Hippocampal formation (tissue), 2 donors: ENCODE measurements around the gene NTNG1.

Source experiments
- DNase-seq, 2 donors: peaks; one replicate each; lab custom pipeline; 2025; lab: John Stamatoyannopoulos, UW

Gene NTNG1

GRCh38 chr1:107262467-107263286 is 121.8 kb downstream of the NTNG1 start:
- no peak for DNase-seq

- no peak for DNase-seq
Measured at GRCh38 chr1:107263291-107263915, 122.6 kb downstream of the NTNG1 start.

GRCh38 chr1:107264007-107264406 is 123.2 kb downstream of the NTNG1 start:
- no peak for DNase-seq

GRCh38 chr1:107264561-107264960 is 123.7 kb downstream of the NTNG1 start:
- DNase-seq, result no peak

GRCh38 chr1:107267489-107267888 is 126.7 kb downstream of the NTNG1 start:
- no peak for DNase-seq

- no peak for DNase-seq
Measured at GRCh38 chr1:107272321-107272720, 131.5 kb downstream of the NTNG1 start.

- no peak for DNase-seq
Measured at GRCh38 chr1:107273515-107273914, 132.7 kb downstream of the NTNG1 start.

GRCh38 chr1:107274227-107274626 is 133.4 kb downstream of the NTNG1 start:
- DNase-seq, result no peak

GRCh38 chr1:107276247-107276646 is 135.4 kb downstream of the NTNG1 start:
- no peak for DNase-seq

- DNase-seq, result peak; percentile 6 to 12
Measured at GRCh38 chr1:107277022-107277421, 136.2 kb downstream of the NTNG1 start.

GRCh38 chr1:107286125-107286524 is 145.3 kb downstream of the NTNG1 start:
- no peak for DNase-seq

GRCh38 chr1:107291987-107292386 is 151.1 kb downstream of the NTNG1 start:
- DNase-seq, result no peak

GRCh38 chr1:107293901-107294613 is 153.2 kb downstream of the NTNG1 start:
- no peak for DNase-seq

GRCh38 chr1:107294686-107295085 is 153.8 kb downstream of the NTNG1 start:
- DNase-seq, result no peak

- no peak for DNase-seq
Measured at GRCh38 chr1:107297681-107298080, 156.8 kb downstream of the NTNG1 start.

- no peak for DNase-seq
Measured at GRCh38 chr1:107298526-107298925, 157.7 kb downstream of the NTNG1 start.

- DNase-seq, result no peak
Measured at GRCh38 chr1:107299521-107299920, 158.7 kb downstream of the NTNG1 start.

- DNase-seq, result no peak
Measured at GRCh38 chr1:107309962-107310361, 169.1 kb downstream of the NTNG1 start.

- DNase-seq, result no peak
Measured at GRCh38 chr1:107315652-107316051, 174.8 kb downstream of the NTNG1 start.

- DNase-seq, result no peak
Measured at GRCh38 chr1:107318932-107319331, 178.1 kb downstream of the NTNG1 start.

GRCh38 chr1:107323784-107324183 is 182.9 kb downstream of the NTNG1 start:
- DNase-seq, result no peak

- no peak for DNase-seq
Measured at GRCh38 chr1:107326824-107327445, 186.1 kb downstream of the NTNG1 start.
